ENCODE data around the gene ABAT. TPM values are rescaled to one million over a fixed set of nuclear protein-coding genes. Genes with fewer than 3 reads are reported as not detected.
"Not testable (repeated sequence)": the region's sequence is repeated elsewhere in the genome, so short reads cannot be mapped to it uniquely, and the experiment has no call there.

Gene ABAT
- total RNA-seq, 2 donors from 2014 or later, result 11.1 to 12.8 TPM

- no peak for DNase-seq
- Mint-ChIP-seq H3K36me3 (ENCODE audit: insufficient read depth in 2 of 2) (peaks cover 19 to 43% of the 10 kb centered on the region in 2 donors), H3K27ac (no peak overlapping the region)
Observed at GRCh38 chr16:8642146-8642545, 32.3 kb upstream of the ABAT start.

GRCh38 chr16:8644211-8645140 lies 29.9 kb upstream of the ABAT start:
- ATAC-seq (replicated peaks in 1 of 2), result peak; percentile 55 to 58
- no peak overlapping the region for H3K4me3 Mint-ChIP-seq
- peak overlapping the region; percentile 74 for H3K27ac Mint-ChIP-seq
- H3K27me3 Mint-ChIP-seq (ENCODE audit: low read depth), result no peaks in the 10 kb centered on the region
- peaks cover 9% of the 10 kb centered on the region for H3K4me1 Mint-ChIP-seq (ENCODE audit: low read depth)
- peaks cover 22 to 46% of the 10 kb centered on the region in 2 donors for H3K36me3 Mint-ChIP-seq (ENCODE audit: insufficient read depth in 2 of 2)
- DNase-seq, result no peak
- H3K9me3 Mint-ChIP-seq, result no peaks in the 10 kb centered on the region

More at GRCh38 chr16:8642146-8642545, 32.3 kb upstream of the ABAT start:
- no peaks in the 10 kb centered on the region for H3K9me3 Mint-ChIP-seq
- ATAC-seq (replicated peaks in 1 of 2), result no peak
- no peaks in the 10 kb centered on the region for H3K27me3 Mint-ChIP-seq (ENCODE audit: low read depth)
- no peak overlapping the region for H3K4me3 Mint-ChIP-seq
- peaks cover 9% of the 10 kb centered on the region for H3K4me1 Mint-ChIP-seq (ENCODE audit: low read depth)

GRCh38 chr16:8645141-8645521 lies 29.3 kb upstream of the ABAT start:
- H3K27ac Mint-ChIP-seq, result peak overlapping the region; percentile 74

GRCh38 chr16:8645831-8646230 lies 28.6 kb upstream of the ABAT start:
- peaks cover 9% of the 10 kb centered on the region for H3K4me1 Mint-ChIP-seq (ENCODE audit: low read depth)
- H3K27ac Mint-ChIP-seq, result no peak overlapping the region
- DNase-seq, result no peak
- H3K9me3 Mint-ChIP-seq, result no peaks in the 10 kb centered on the region
- no peak overlapping the region for H3K4me3 Mint-ChIP-seq
- no peak for ATAC-seq (replicated peaks in 1 of 2)
- H3K36me3 Mint-ChIP-seq (ENCODE audit: insufficient read depth in 2 of 2), result peaks cover 22 to 38% of the 10 kb centered on the region in 2 donors
- H3K27me3 Mint-ChIP-seq (ENCODE audit: low read depth), result no peaks in the 10 kb centered on the region

More at GRCh38 chr16:8645141-8645521, 29.3 kb upstream of the ABAT start:
- peaks cover 22 to 40% of the 10 kb centered on the region in 2 donors for H3K36me3 Mint-ChIP-seq (ENCODE audit: insufficient read depth in 2 of 2)
- ATAC-seq (replicated peaks in 1 of 2), result no peak
- no peaks in the 10 kb centered on the region for H3K27me3 Mint-ChIP-seq (ENCODE audit: low read depth)
- DNase-seq, result no peak
- H3K9me3 Mint-ChIP-seq, result no peaks in the 10 kb centered on the region
- no peak overlapping the region for H3K4me3 Mint-ChIP-seq
- H3K4me1 Mint-ChIP-seq (ENCODE audit: low read depth), result peaks cover 9% of the 10 kb centered on the region

DNA sequence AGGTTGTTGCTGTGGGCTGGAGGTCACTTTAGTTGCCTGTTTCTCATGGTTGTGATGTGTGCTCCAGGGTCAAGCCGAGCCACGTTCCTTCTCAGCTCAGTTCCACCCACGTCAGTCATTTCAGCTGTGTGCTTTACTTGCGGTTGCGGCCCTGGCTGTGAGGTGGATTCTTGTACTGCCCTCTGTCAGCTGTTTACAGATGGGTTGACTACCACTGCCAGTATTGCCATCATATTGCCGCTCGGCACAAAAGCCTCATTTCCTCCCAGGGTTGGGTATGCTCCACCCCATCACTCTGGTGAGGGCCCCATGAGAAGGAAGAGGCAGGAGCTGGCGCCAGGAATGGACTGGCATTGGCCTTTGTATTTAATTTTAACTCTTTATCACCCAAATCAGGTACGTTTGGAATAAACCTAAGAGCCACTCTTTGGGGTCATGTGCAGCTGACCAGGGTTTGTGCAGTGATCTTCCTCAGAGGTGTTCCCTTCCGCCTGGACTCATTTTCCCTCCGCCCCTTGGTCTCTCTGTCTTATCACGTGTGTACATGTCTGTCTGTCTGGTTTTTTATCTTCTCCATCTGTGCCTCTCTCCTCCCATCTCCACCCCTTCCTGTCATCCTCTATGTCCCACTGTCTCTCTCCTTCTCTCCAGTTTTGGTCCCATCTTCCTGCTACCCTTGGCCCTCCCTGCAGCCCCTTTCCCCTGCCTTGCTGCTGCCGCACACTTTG lies 27.9 kb upstream of the ABAT start:
- Mint-ChIP-seq H3K4me3 (no peak overlapping the region), H3K27me3 (ENCODE audit: low read depth) (no peaks in the 10 kb centered on the region), H3K9me3 (no peaks in the 10 kb centered on the region), H3K27ac (peak overlapping the region; percentile 13), H3K36me3 (ENCODE audit: insufficient read depth in 2 of 2) (peaks cover 22 to 36% of the 10 kb centered on the region in 2 donors), H3K4me1 (ENCODE audit: low read depth) (peaks cover 9% of the 10 kb centered on the region)
- DNase-seq, result no peak
- no peak for ATAC-seq (replicated peaks in 1 of 2)

DNA sequence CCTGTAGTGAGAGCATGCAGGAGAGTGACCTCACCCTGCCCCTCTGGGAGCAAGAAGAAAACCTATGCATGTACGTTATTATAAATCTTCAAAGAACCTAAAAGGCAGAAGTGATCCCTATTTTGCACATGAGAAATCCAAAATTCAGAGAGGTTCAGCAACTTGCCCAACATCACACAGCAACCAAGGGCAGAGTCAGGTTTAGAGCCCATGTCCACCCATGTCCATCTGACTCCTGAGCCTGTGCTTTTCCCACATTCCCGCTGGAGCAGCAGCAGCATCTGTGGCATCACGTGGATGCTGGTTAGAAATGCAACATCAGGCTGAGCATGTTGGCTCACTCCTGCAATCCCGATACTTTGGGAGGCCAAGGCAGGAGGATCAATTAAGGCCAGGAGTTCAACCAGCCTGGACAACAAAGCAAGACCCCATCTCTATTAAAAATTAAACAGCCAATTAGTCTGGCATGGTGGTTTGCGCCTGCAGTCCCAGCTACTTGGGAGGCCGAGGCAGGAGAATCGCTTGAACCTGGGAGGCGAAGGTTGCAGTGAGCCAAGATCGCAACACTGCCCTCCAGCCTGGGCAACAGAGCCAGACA lies 26.6 kb upstream of the ABAT start:
- ATAC-seq (replicated peaks in 1 of 2) (no peak), DNase-seq (no peak)
- no peaks in the 10 kb centered on the region for H3K27me3 Mint-ChIP-seq (ENCODE audit: low read depth)
- H3K27ac Mint-ChIP-seq, result no peak overlapping the region
- H3K9me3 Mint-ChIP-seq, result no peaks in the 10 kb centered on the region
- peaks cover 9% of the 10 kb centered on the region for H3K4me1 Mint-ChIP-seq (ENCODE audit: low read depth)
- H3K36me3 Mint-ChIP-seq (ENCODE audit: insufficient read depth in 2 of 2), result peaks cover 18 to 26% of the 10 kb centered on the region in 2 donors
- H3K4me3 Mint-ChIP-seq, result no peak overlapping the region

GRCh38 chr16:8648877-8649276 lies 25.5 kb upstream of the ABAT start:
- Mint-ChIP-seq H3K4me3 (no peak overlapping the region), H3K27me3 (ENCODE audit: low read depth) (no peaks in the 10 kb centered on the region), H3K36me3 (ENCODE audit: insufficient read depth in 2 of 2) (peaks cover 13 to 19% of the 10 kb centered on the region in 2 donors), H3K9me3 (no peaks in the 10 kb centered on the region), H3K27ac (no peak overlapping the region), H3K4me1 (ENCODE audit: low read depth) (peaks cover 9% of the 10 kb centered on the region)
- DNase-seq (no peak), ATAC-seq (replicated peaks in 1 of 2) (no peak)

GRCh38 chr16:8649829-8650554 lies 24.4 kb upstream of the ABAT start:
- Mint-ChIP-seq H3K27ac (no peak overlapping the region), H3K36me3 (ENCODE audit: insufficient read depth in 2 of 2) (peaks cover 11 to 13% of the 10 kb centered on the region in 2 donors), H3K4me1 (ENCODE audit: low read depth) (peaks cover 11% of the 10 kb centered on the region), H3K4me3 (no peak overlapping the region), H3K9me3 (no peaks in the 10 kb centered on the region), H3K27me3 (ENCODE audit: low read depth) (no peaks in the 10 kb centered on the region)
- ATAC-seq (replicated peaks in 1 of 2) (no peak), DNase-seq (no peak)

DNA sequence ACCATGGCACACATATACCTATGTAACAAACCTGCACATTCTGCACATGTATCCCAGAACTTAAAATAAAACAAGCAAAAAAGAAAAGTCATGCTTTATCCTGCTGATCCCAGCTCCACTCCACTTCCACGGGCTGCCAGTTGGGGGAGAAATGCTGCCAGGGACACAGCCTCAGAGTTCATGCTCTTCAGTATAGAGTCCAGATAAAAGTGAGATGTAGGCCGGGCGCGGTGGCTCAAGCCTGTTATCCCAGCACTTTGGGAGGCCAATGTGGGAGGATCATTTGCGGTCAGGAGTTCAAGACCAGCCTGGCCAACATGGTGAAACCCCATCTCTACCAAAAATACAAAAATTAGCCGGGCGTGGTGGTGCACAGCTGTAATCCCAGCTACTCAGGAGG lies 22.5 kb upstream of the ABAT start:
- not testable (repeated sequence) for DNase-seq; H3K27me3 Mint-ChIP-seq (ENCODE audit: low read depth); ATAC-seq (replicated peaks in 1 of 2); H3K27ac Mint-ChIP-seq; H3K4me3 Mint-ChIP-seq; H3K9me3 Mint-ChIP-seq; H3K36me3 Mint-ChIP-seq (ENCODE audit: insufficient read depth in 2 of 2)
- peaks cover 19% of the 10 kb centered on the region for H3K4me1 Mint-ChIP-seq (ENCODE audit: low read depth)

DNA sequence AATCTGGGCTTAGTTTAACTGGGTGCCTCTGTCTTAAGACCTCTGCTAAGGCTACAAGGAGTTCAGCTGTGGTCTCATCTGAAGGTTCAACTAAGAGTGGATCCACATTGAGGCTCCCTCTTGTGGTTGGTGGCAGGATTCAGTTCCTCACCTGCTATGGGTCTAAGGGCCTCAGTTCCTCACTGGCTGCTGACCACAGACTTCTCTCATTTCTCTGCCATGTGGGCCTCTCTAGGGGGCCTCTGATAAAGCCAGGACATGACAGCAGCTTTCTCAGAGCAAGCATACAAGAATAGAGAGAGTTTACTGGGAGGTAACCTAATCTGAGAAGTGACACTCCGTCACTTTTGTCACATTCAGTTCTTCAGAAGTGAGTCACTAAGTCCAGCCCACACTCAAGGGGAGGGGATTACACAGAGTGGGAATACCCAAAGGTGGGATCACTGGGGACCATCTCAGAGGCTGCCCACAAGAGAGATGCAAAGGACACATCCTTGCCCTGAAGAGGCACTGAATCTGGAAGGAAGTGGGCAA lies 19.2 kb upstream of the ABAT start:
- H3K9me3 Mint-ChIP-seq, result no peaks in the 10 kb centered on the region
- DNase-seq (peak; percentile 70 to 71), ATAC-seq (replicated peaks in 1 of 2) (peak; percentile 92 to 93)
- no peaks in the 10 kb centered on the region for H3K27me3 Mint-ChIP-seq (ENCODE audit: low read depth)
- peak overlapping the region in 1 of 2 donors; percentile 11 for H3K4me3 Mint-ChIP-seq
- H3K27ac Mint-ChIP-seq, result peak overlapping the region; percentile 59
- no peaks in the 10 kb centered on the region for H3K36me3 Mint-ChIP-seq (ENCODE audit: insufficient read depth in 2 of 2)
- peaks cover 19% of the 10 kb centered on the region for H3K4me1 Mint-ChIP-seq (ENCODE audit: low read depth)

GRCh38 chr16:8656376-8656775 lies 18.0 kb upstream of the ABAT start:
- H3K27me3 Mint-ChIP-seq (ENCODE audit: low read depth), result no peaks in the 10 kb centered on the region
- DNase-seq (no peak), ATAC-seq (replicated peaks in 1 of 2) (no peak)
- H3K9me3 Mint-ChIP-seq, result no peaks in the 10 kb centered on the region
- no peaks in the 10 kb centered on the region for H3K36me3 Mint-ChIP-seq (ENCODE audit: insufficient read depth in 2 of 2)
- H3K4me1 Mint-ChIP-seq (ENCODE audit: low read depth), result peaks cover 19% of the 10 kb centered on the region
- no peak overlapping the region for H3K4me3 Mint-ChIP-seq
- H3K27ac Mint-ChIP-seq, result peak overlapping the region; percentile 4

- Mint-ChIP-seq H3K36me3 (ENCODE audit: insufficient read depth in 2 of 2) (no peaks in the 10 kb centered on the region), H3K27ac (no peak overlapping the region), H3K27me3 (ENCODE audit: low read depth) (no peaks in the 10 kb centered on the region), H3K4me1 (ENCODE audit: low read depth) (peaks cover 2% of the 10 kb centered on the region), H3K9me3 (no peaks in the 10 kb centered on the region), H3K4me3 (no peak overlapping the region)
- peak; percentile 56 to 73 for ATAC-seq (replicated peaks in 1 of 2)
- peak; percentile 41 to 70 for DNase-seq
Observed at GRCh38 chr16:8660841-8661301, 13.5 kb upstream of the ABAT start.
